Stomach (tissue), 9 donors: Measurements from ENCODE around the gene OSTF1. TPM values are rescaled to one million over a fixed set of nuclear protein-coding genes. Genes with fewer than 3 reads are reported as not detected.

ENCODE experiments used
- DNase-seq, 2 donors: peaks; one replicate each; pipeline versions ENCODE4 v3.0.0 to v3.0.0-alpha.2; 2013 to 2019
- H3K27ac ChIP-seq, 5 donors: fragments of 200-600 bp in 4 of 5; sonication (generic) in 4 of 5; one replicate each; pipeline ENCODE4 v1.5.1; 2013 to 2019; ENCODE audit warnings: mild to moderate bottlenecking in 1 of 5, moderate library complexity in 1 of 5
- H3K27me3 ChIP-seq, 3 donors: fragments of 200-600 bp; sonication (generic); one replicate each; pipeline ENCODE4 v1.5.1; 2017 to 2019; ENCODE audit warnings: mixed run types in 1 of 3
- H3K36me3 ChIP-seq, 4 donors: fragments of 200-600 bp; sonication (generic); 1 replicate in 3 of 4; 2 replicates in 1 of 4; pipeline ENCODE4 v1.5.1; 2016 to 2019
- H3K4me1 ChIP-seq, 4 donors: fragments of 200-600 bp; sonication (generic); one replicate each; pipeline ENCODE4 v1.5.1; 2016 to 2019
- H3K4me3 ChIP-seq, 4 donors: fragments of 200-600 bp; sonication (generic) in 3 of 4; one replicate each; pipeline ENCODE4 v1.5.1; 2016 to 2019; ENCODE audit warnings: mild to moderate bottlenecking in 1 of 4
- H3K9me3 ChIP-seq, 4 donors: fragments of 200-600 bp; sonication (generic); one replicate each; pipeline ENCODE4 v1.5.1; 2016 to 2019
- EP300 ChIP-seq: sonication (generic); formaldehyde crosslinking; IDR thresholded peaks from one replicate; pipeline ENCODE4 v1.6.1; 2017; ENCODE audit warnings: antibody characterized with exemption
- POLR2A ChIP-seq, 4 donors: fragments of 450-650 bp; IDR thresholded peaks; one replicate each; pipeline ENCODE4 v1.6.1; 2016; ENCODE audit warnings: antibody characterized with exemption in 4 of 4, control low read depth in 2 of 4, mild to moderate bottlenecking in 1 of 4, moderate library complexity in 1 of 4
- POLR2AphosphoS5 ChIP-seq, 3 donors: sonication (generic); formaldehyde crosslinking; IDR thresholded peaks; one replicate each; pipeline ENCODE4 v1.6.1; 2016; ENCODE audit warnings: antibody characterized with exemption in 3 of 3
- WGBS, 5 donors: extraction: QIAGEN DNeasy Blood & Tissue Kit in 3 of 5; methylation state at CpG; one replicate each; pipeline versions ENCODE4 v1.1.5 to v1.1.7; 2013 to 2018; 5-methylcytosine and 5-hydroxymethylcytosine counted together
- intact Hi-C: fragments of 100-400 bp; cut with DNase I; formaldehyde crosslinking; loops from one replicate; pipeline ENCODE4 v1.15.1; 2023; ENCODE audit warnings: low total_unique reads
- polyA plus RNA-seq, 3 donors: library from polyadenylated mRNA; stranded (reverse); fragments of 200-250 nt; gene quantifications; one replicate each; pipeline ENCODE4 v1.2.3, GENCODE V29; 2013
- total RNA-seq, 5 donors: library from RNA; depleted of rRNA; stranded (reverse); fragments of >200 nt; gene quantifications; one replicate each; pipeline versions ENCODE4 v1.1.0 to v1.2.3, GENCODE V29; 2014 to 2016
- TF ChIP-seq, protein P1 (sequence below), 7 experiments: fragments of 450-650 bp in 4 of 7; fragments of 200-600 bp in 3 of 7; sonication (generic) in 3 of 7; IDR thresholded peaks; one replicate each; pipeline ENCODE4 v1.5.1; 2016 to 2019; ENCODE audit warnings: antibody characterized with exemption in 7 of 7, control low read depth in 2 of 7, mild to moderate bottlenecking in 1 of 7
- donor health status: healthy with polysubstance abuse.
- donor health status: Bipolar disorder and iron deficiency.
- donor health status: healthy.

OSTF1 gene
- total and polyA plus RNA-seq, 8 donors, result 2.2 to 79.4 (median 43.5) TPM; not detected in 1

DNA sequence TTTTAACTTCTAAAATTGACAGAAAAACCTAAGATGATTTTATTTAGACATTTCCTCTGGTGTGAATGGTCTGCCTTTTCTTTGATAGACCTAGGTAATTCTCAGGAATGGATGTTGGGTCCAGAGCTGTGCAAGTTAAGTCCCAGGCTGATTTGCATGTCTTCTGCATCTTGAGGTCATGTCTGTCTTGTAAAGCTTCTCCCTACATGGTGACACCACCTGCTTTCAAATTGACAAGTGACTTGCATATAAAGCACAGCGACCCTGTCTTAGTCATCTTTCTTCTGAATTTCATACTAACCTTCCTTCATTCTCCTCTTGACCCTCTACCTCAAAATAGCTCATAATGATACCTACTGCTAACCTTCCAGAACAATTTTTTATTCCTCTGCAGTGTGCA, 29.2 kb downstream of the OSTF1 start:
- H3K9me3 ChIP-seq, result no peaks in the 10 kb centered on the region
- no peak overlapping the region for H3K27ac ChIP-seq
- peaks cover 0 to 38% (median 8%) of the 10 kb centered on the region in 4 donors for H3K4me1 ChIP-seq
- H3K36me3 ChIP-seq, result peaks cover 8 to 47% (median 36%) of the 10 kb centered on the region in 4 donors
- no peaks in the 10 kb centered on the region for H3K27me3 ChIP-seq
- no peak overlapping the region for H3K4me3 ChIP-seq
- TF ChIP-seq POLR2A (IDR thresholded peaks at IDR 0.05) (no peak), EP300 (no peak), POLR2AphosphoS5 (IDR thresholded peaks at IDR 0.05) (no peak)
- TF ChIP-seq, protein P1, sequence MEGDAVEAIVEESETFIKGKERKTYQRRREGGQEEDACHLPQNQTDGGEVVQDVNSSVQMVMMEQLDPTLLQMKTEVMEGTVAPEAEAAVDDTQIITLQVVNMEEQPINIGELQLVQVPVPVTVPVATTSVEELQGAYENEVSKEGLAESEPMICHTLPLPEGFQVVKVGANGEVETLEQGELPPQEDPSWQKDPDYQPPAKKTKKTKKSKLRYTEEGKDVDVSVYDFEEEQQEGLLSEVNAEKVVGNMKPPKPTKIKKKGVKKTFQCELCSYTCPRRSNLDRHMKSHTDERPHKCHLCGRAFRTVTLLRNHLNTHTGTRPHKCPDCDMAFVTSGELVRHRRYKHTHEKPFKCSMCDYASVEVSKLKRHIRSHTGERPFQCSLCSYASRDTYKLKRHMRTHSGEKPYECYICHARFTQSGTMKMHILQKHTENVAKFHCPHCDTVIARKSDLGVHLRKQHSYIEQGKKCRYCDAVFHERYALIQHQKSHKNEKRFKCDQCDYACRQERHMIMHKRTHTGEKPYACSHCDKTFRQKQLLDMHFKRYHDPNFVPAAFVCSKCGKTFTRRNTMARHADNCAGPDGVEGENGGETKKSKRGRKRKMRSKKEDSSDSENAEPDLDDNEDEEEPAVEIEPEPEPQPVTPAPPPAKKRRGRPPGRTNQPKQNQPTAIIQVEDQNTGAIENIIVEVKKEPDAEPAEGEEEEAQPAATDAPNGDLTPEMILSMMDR (IDR thresholded peaks at IDR 0.05), result no peak
- DNase-seq, result no peak
- 78 to 100% (median 90%) methylated on average over 1 of the region's 1 CpG for WGBS, 5 donors
- intact Hi-C loops, result no loop called here

DNA sequence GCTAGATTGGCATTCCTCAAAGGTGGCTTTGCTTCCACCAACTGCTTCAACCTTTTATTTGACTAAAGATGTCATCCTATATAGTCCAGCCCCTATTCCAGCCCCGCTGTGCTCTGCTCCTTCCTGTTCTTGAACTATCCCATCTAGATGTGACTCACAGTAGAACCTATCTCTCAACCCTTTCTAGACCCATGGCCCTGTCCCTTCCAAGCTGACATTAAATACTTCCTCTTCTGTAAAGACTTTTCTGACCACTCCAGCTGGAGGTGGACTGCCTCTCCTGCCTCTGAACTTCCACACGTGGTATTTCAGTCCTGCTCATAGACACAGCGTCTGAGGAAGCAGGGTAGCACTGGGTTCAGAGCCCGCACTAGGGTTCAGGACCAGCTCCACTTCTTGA, 32.4 kb downstream of the OSTF1 start:
- WGBS, 5 donors, result 82 to 92% (median 90%) methylated on average over 4 of the region's 4 CpGs

DNA sequence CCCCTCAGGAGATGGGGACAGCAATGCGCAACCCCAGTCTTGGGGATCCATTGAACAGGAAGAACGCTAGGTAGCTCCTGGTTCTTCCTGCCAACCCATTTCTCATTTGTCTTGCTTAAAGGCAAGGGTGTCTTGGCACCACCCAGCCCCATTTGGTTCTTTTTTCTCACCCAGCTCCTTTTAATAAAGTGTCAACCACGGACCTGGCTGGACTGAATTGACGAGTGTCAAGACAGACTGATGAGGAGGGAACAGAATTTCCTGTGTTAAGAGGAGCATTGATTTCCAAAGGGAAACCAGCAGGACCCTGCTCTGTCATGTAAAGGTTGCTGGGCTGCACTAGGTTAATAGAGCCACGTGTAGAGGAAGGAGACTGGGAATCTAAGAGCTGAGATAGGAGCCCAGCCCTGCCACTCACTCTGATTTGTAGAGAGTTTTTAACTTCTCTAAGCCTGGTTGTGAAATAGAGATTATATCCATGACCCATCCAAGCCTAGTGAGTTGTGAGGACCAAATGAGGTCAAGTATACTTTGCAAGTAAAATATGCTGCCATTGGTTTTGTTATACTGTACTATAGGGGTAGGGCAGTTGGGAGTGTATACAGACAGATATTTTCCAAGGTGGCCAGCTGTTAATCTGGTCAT, 33.7 kb downstream of the OSTF1 start:
- no peak for DNase-seq
- Histone ChIP-seq H3K4me1 (peaks cover 0 to 8% (median 0%) of the 10 kb centered on the region in 4 donors), H3K27me3 (no peaks in the 10 kb centered on the region), H3K36me3 (peaks cover 8 to 48% (median 39%) of the 10 kb centered on the region in 4 donors), H3K9me3 (no peaks in the 10 kb centered on the region), H3K27ac (no peak overlapping the region), H3K4me3 (no peak overlapping the region)
- intact Hi-C loops, result no loop called here
- WGBS, 5 donors, result 68 to 85% (median 83%) methylated on average over 5 of the region's 5 CpGs
- TF ChIP-seq EP300, result no peak
- no peak for TF ChIP-seq POLR2AphosphoS5 (IDR thresholded peaks at IDR 0.05)
- TF ChIP-seq, protein P1 (IDR thresholded peaks at IDR 0.05), result no peak
- no peak for TF ChIP-seq POLR2A (IDR thresholded peaks at IDR 0.05)

More for the DNA sequence above, 32.4 kb downstream of the OSTF1 start:
- Histone ChIP-seq H3K4me3 (no peak overlapping the region), H3K36me3 (peaks cover 8 to 47% (median 36%) of the 10 kb centered on the region in 4 donors), H3K4me1 (peaks cover 0 to 17% (median 2%) of the 10 kb centered on the region in 4 donors), H3K9me3 (no peaks in the 10 kb centered on the region), H3K27me3 (no peaks in the 10 kb centered on the region), H3K27ac (no peak overlapping the region)
- intact Hi-C loops, result no loop called here
- no peak for DNase-seq
- no peak for TF ChIP-seq POLR2AphosphoS5 (IDR thresholded peaks at IDR 0.05)
- TF ChIP-seq POLR2A (IDR thresholded peaks at IDR 0.05), result no peak
- no peak for TF ChIP-seq EP300
- TF ChIP-seq, protein P1 (IDR thresholded peaks at IDR 0.05), result no peak

DNA sequence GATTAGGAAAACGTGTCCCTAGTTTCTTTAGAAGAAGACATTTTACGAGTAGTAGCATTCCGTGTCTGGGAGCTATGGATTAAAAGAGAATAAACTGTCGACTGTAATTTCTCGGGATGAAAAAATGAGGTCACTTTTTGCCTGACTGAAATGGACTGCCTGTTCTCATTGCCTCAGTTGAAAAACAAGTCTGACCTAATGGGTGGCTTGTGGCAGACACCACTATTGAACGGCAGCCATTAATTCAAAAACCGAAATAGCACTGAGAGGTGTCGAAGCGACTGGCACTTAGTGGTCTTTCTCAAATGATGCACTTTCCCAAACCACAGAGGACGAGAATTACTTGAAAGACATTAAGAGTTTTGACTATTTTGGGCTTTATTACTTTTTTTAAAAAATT, 35.4 kb downstream of the OSTF1 start:
- DNase-seq, result no peak
- TF ChIP-seq EP300 (no peak), POLR2AphosphoS5 (IDR thresholded peaks at IDR 0.05) (no peak), POLR2A (IDR thresholded peaks at IDR 0.05) (no peak)
- TF ChIP-seq, protein P1 (IDR thresholded peaks at IDR 0.05), result no peak
- Histone ChIP-seq H3K4me3 (no peak overlapping the region), H3K9me3 (no peaks in the 10 kb centered on the region), H3K27ac (no peak overlapping the region), H3K4me1 (peaks cover 0 to 8% (median 0%) of the 10 kb centered on the region in 4 donors), H3K36me3 (peaks cover 2 to 36% (median 28%) of the 10 kb centered on the region in 4 donors), H3K27me3 (no peaks in the 10 kb centered on the region)
- intact Hi-C loops, result no loop called here
- WGBS, 5 donors, result 88 to 92% (median 89%) methylated on average over 10 of the region's 10 CpGs
